WTC11 (cell line): ENCODE data around the gene TLE2. TPM values are rescaled to one million over a fixed set of nuclear protein-coding genes. Genes with fewer than 3 reads are reported as not detected.
A peak's percentile ranks its signal among the peaks of the same experiment; 100 is the strongest.

ENCODE experiments used
- ATAC-seq: fragments of 200-7000 bp; cut with Tn5 transposase; 2 replicates; pipeline ENCODE4 v1.10.0; 2021; ENCODE audit warnings: mild to moderate bottlenecking, moderate library complexity
- CTCF ChIA-PET: fragments of 300-600 bp; sonication (Branson Sonifier 250); formaldehyde crosslinking; loops from one replicate; lab custom pipeline; 2021; ENCODE audit warnings: antibody characterized with exemption; lab: Charles Lee
- POLR2A ChIA-PET: fragments of 350-600 bp; sonication (Branson Sonifier 250); formaldehyde crosslinking; loops from one replicate; lab custom pipeline; 2021; ENCODE audit warnings: antibody characterized with exemption; lab: Charles Lee
- DNase-seq: peaks from one replicate; pipeline ENCODE4 v3.0.0; 2021; ENCODE audit warnings: low spot score
- H3K27ac Mint-ChIP-seq: 2 replicates; pipeline ENCODE4 v1.8.0; 2021; ENCODE audit warnings: mixed read lengths
- H3K27me3 Mint-ChIP-seq: 2 replicates; pipeline ENCODE4 v1.8.0; 2021; ENCODE audit warnings: low read depth, mild to moderate bottlenecking, moderate library complexity, mixed read lengths
- H3K36me3 Mint-ChIP-seq: 2 replicates; pipeline ENCODE4 v1.8.0; 2021; ENCODE audit warnings: mixed read lengths
- H3K4me1 Mint-ChIP-seq: 2 replicates; pipeline ENCODE4 v1.8.0; 2022; ENCODE audit warnings: mixed read lengths
- H3K4me3 Mint-ChIP-seq: 2 replicates; pipeline ENCODE4 v1.8.0; 2021; ENCODE audit warnings: mild to moderate bottlenecking, moderate library complexity, mixed read lengths
- H3K9me3 Mint-ChIP-seq: 2 replicates; pipeline ENCODE4 v1.8.0; 2021; ENCODE audit warnings: mixed read lengths
- CREM ChIP-seq: sonication (generic); formaldehyde crosslinking; IDR thresholded peaks from 2 replicates; pipeline ENCODE4 v1.8.1; 2022; ENCODE audit warnings: mild to moderate bottlenecking, missing genetic modification reagents, moderate library complexity
- TEAD1 ChIP-seq: sonication (generic); formaldehyde crosslinking; IDR thresholded peaks from 2 replicates; pipeline ENCODE4 v1.8.0; 2022; ENCODE audit warnings: mild to moderate bottlenecking, missing genetic modification reagents
- total RNA-seq: library from RNA; stranded (reverse); gene quantifications from 3 replicates; pipeline ENCODE4 v1.2.3, GENCODE V29; 2021
- TF ChIP-seq, protein P1 (sequence below): sonication (generic); formaldehyde crosslinking; IDR thresholded peaks from 2 replicates; pipeline ENCODE4 v1.8.0; 2022; ENCODE audit warnings: missing genetic modification reagents
- TF ChIP-seq, protein P2 (sequence below): sonication (generic); formaldehyde crosslinking; IDR thresholded peaks from 2 replicates; pipeline ENCODE4 v1.8.0; 2022; ENCODE audit warnings: mild to moderate bottlenecking, missing genetic modification reagents
- TF ChIP-seq, protein P3 (sequence below): sonication (generic); formaldehyde crosslinking; IDR thresholded peaks from 2 replicates; pipeline ENCODE4 v1.8.0; 2023; ENCODE audit warnings: missing genetic modification reagents, mild to moderate bottlenecking, borderline replicate concordance
- TF ChIP-seq, protein P4 (sequence below): fragments of 250-450 bp; sonication (Bioruptor Pico); conservative IDR thresholded peaks from 2 replicates; pipeline ENCODE4 v1.9.0; 2021; ENCODE audit warnings: mild to moderate bottlenecking

TLE2 gene
- total RNA-seq, 1 experiment from 2014 or later: 20.0 TPM

DNA sequence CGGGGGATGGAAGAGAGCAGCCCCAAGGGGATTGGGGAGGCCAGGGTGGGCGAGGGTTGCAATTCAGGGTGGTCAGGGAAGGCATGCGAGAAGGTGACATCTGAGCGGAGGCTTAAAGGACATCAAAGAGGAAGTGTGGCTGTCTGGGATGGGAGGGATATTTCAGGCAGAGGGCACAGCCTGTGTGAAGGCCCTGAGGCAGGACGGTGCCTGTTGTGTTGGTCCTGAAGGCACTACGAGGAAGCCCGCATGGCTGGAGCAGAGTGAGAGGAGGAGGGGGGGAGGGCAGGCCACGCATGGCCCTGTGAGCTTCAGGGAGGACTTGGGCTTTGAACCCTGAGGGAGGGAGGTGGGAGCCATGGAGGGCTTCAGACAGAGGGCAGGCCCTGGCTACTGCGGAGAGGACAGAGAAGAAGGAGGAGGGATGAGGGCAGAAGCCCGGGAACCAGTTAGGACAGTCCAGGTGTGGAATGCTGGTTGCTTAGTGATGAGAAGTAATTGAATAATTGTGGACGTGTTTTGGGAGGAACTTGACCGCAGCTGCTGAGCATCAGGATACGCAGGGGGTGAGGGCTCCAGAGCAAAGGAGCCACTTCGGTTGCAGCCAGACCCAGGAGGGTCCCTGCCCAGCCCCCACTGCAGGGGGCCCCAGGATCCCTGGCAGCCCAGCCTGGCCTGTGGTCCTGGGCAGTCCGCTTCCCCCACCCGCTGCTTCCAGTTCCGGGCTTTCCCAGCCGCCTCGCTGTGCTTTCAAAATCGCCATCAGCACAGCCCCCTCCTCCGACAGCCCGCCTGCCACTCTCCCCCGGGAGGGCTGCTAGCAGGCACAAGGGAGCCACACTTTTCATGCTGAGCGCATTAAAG lies 45.5 kb downstream of the TLE2 start (continued):
- TF ChIP-seq, protein P1, sequence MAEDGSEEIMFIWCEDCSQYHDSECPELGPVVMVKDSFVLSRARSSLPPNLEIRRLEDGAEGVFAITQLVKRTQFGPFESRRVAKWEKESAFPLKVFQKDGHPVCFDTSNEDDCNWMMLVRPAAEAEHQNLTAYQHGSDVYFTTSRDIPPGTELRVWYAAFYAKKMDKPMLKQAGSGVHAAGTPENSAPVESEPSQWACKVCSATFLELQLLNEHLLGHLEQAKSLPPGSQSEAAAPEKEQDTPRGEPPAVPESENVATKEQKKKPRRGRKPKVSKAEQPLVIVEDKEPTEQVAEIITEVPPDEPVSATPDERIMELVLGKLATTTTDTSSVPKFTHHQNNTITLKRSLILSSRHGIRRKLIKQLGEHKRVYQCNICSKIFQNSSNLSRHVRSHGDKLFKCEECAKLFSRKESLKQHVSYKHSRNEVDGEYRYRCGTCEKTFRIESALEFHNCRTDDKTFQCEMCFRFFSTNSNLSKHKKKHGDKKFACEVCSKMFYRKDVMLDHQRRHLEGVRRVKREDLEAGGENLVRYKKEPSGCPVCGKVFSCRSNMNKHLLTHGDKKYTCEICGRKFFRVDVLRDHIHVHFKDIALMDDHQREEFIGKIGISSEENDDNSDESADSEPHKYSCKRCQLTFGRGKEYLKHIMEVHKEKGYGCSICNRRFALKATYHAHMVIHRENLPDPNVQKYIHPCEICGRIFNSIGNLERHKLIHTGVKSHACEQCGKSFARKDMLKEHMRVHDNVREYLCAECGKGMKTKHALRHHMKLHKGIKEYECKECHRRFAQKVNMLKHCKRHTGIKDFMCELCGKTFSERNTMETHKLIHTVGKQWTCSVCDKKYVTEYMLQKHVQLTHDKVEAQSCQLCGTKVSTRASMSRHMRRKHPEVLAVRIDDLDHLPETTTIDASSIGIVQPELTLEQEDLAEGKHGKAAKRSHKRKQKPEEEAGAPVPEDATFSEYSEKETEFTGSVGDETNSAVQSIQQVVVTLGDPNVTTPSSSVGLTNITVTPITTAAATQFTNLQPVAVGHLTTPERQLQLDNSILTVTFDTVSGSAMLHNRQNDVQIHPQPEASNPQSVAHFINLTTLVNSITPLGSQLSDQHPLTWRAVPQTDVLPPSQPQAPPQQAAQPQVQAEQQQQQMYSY (CRISPR knock-in tag): peak; percentile 99
- TF ChIP-seq CREM (CRISPR knock-in tag): peak; percentile 69; the same call in 1 of the 2 replicates
- TF ChIP-seq, protein P2, sequence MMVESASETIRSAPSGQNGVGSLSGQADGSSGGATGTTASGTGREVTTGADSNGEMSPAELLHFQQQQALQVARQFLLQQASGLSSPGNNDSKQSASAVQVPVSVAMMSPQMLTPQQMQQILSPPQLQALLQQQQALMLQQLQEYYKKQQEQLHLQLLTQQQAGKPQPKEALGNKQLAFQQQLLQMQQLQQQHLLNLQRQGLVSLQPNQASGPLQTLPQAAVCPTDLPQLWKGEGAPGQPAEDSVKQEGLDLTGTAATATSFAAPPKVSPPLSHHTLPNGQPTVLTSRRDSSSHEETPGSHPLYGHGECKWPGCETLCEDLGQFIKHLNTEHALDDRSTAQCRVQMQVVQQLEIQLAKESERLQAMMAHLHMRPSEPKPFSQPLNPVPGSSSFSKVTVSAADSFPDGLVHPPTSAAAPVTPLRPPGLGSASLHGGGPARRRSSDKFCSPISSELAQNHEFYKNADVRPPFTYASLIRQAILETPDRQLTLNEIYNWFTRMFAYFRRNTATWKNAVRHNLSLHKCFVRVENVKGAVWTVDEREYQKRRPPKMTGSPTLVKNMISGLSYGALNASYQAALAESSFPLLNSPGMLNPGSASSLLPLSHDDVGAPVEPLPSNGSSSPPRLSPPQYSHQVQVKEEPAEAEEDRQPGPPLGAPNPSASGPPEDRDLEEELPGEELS (CRISPR knock-in tag): peak; percentile 92

DNA sequence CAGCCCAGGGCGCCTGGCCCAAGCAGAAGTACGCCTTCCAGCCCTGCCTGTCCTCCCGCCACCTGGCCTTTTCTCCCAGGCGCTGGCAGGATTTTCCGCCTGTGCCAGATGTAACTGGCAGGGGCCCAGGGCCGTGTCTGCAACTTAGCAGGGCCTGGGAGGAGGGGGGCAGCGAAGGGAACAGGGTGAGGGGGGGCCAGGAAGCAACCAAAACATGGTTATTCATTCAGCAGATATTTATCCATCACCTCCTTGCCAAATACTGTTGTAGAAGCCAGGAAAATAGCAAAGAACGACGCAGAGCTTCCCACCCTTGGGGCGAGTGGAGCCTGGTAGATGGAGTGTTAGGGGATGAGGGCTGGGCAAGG lies 46.1 kb downstream of the TLE2 start:
- Mint-ChIP-seq H3K27me3 (peaks cover 54% of the 10 kb centered on the region), H3K4me3 (no peak overlapping the region; the same call in 1 of the 2 replicates), H3K4me1 (peaks cover 41% of the 10 kb centered on the region), H3K36me3 (no peaks in the 10 kb centered on the region), H3K27ac (no peak overlapping the region), H3K9me3 (no peaks in the 10 kb centered on the region)
- no peak for DNase-seq
- ChIA-PET CTCF (interaction anchor here (0.9 to 2.7 kb wide), 5 partner anchors 12 to 121 kb away, joined by 3 to 10 read pairs (median 3); no protein-coding TSS in a partner anchor), POLR2A (no interaction called here)
- TF ChIP-seq, protein P1 (CRISPR knock-in tag): peak; percentile 34; the same call in 1 of the 2 replicates
- TF ChIP-seq, protein P3, sequence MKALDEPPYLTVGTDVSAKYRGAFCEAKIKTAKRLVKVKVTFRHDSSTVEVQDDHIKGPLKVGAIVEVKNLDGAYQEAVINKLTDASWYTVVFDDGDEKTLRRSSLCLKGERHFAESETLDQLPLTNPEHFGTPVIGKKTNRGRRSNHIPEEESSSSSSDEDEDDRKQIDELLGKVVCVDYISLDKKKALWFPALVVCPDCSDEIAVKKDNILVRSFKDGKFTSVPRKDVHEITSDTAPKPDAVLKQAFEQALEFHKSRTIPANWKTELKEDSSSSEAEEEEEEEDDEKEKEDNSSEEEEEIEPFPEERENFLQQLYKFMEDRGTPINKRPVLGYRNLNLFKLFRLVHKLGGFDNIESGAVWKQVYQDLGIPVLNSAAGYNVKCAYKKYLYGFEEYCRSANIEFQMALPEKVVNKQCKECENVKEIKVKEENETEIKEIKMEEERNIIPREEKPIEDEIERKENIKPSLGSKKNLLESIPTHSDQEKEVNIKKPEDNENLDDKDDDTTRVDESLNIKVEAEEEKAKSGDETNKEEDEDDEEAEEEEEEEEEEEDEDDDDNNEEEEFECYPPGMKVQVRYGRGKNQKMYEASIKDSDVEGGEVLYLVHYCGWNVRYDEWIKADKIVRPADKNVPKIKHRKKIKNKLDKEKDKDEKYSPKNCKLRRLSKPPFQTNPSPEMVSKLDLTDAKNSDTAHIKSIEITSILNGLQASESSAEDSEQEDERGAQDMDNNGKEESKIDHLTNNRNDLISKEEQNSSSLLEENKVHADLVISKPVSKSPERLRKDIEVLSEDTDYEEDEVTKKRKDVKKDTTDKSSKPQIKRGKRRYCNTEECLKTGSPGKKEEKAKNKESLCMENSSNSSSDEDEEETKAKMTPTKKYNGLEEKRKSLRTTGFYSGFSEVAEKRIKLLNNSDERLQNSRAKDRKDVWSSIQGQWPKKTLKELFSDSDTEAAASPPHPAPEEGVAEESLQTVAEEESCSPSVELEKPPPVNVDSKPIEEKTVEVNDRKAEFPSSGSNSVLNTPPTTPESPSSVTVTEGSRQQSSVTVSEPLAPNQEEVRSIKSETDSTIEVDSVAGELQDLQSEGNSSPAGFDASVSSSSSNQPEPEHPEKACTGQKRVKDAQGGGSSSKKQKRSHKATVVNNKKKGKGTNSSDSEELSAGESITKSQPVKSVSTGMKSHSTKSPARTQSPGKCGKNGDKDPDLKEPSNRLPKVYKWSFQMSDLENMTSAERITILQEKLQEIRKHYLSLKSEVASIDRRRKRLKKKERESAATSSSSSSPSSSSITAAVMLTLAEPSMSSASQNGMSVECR: no peak
- TF ChIP-seq, protein P4, sequence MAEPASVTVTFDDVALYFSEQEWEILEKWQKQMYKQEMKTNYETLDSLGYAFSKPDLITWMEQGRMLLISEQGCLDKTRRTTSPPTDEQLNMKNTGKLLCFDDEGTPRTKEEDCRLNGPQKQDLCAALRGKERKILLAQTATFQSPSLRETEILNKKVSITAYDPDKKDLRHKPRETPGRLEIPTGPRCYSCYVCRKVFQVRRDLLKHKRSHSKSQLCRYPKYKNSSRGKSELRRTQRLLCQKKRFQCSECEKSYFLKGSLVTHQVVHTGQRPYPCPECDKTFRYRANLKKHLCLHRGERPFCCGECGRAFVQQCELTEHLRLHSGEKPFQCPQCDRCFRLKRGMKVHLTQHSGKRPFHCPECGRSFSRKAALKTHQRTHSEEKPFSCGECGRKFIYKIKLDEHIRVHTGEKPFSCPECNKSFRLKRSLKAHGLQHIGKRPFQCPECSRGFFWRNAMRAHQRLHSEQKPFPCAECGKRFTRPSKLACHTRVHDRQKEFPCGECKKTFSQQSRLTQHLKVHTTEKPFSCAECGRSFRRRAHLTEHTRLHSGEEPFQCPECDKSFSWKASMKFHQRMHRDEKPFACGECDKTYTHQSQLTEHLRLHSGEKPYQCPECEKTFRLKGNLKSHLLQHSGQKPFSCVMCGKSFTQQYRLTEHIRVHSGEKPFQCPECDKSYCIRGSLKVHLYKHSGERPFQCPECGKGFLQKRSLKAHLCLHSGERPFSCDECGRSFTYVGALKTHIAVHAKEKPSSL (CRISPR knock-in tag): no peak
- 0 out of 2 replicates have a peak, but pooled peaks have one; percentile 24 for TF ChIP-seq TEAD1
- peak; percentile 5 for ATAC-seq
